ENCODE results near the gene CAPN1.

- TF ChIP-seq EP300 (IDR thresholded peaks at IDR 0.05) (no peak), POLR2A (IDR thresholded peaks at IDR 0.05) (no peak), POLR2AphosphoS5 (IDR thresholded peaks at IDR 0.05) (no peak)
- TF ChIP-seq, protein P1, sequence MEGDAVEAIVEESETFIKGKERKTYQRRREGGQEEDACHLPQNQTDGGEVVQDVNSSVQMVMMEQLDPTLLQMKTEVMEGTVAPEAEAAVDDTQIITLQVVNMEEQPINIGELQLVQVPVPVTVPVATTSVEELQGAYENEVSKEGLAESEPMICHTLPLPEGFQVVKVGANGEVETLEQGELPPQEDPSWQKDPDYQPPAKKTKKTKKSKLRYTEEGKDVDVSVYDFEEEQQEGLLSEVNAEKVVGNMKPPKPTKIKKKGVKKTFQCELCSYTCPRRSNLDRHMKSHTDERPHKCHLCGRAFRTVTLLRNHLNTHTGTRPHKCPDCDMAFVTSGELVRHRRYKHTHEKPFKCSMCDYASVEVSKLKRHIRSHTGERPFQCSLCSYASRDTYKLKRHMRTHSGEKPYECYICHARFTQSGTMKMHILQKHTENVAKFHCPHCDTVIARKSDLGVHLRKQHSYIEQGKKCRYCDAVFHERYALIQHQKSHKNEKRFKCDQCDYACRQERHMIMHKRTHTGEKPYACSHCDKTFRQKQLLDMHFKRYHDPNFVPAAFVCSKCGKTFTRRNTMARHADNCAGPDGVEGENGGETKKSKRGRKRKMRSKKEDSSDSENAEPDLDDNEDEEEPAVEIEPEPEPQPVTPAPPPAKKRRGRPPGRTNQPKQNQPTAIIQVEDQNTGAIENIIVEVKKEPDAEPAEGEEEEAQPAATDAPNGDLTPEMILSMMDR (IDR thresholded peaks at IDR 0.05) = no peak
These were observed 5.0 kb downstream of the CAPN1 start for GRCh38 chr11:65186701-65187100.

Measured in upper lobe of left lung (tissue), 4 donors.